ENCODE data around the gene CD24.

Gene CD24

GRCh38 chr6:106966671-106967640, 7.6 kb downstream of the CD24 start:
- no peak for TF ChIP-seq ZFP3 (CRISPR knock-in tag; IDR thresholded peaks at IDR 0.05)
- TF ChIP-seq ESRRG (CRISPR knock-in tag; IDR thresholded peaks at IDR 0.05) = no peak
- no peak for TF ChIP-seq OSR1 (CRISPR knock-in tag; IDR thresholded peaks at IDR 0.05)
- no peak for TF ChIP-seq ARNTL (CRISPR knock-in tag; IDR thresholded peaks at IDR 0.05; ENCODE audit: borderline replicate concordance, low read depth)
- no peak for TF ChIP-seq ZNF8 (CRISPR knock-in tag; IDR thresholded peaks at IDR 0.05)
- no peak for TF ChIP-seq TOX (CRISPR knock-in tag; IDR thresholded peaks at IDR 0.05; ENCODE audit: borderline replicate concordance)
- TF ChIP-seq ZNF565 (CRISPR knock-in tag; conservative IDR thresholded peaks at IDR 0.05; ENCODE audit: low read depth) = no peak
- TF ChIP-seq BACH2 (CRISPR knock-in tag; IDR thresholded peaks at IDR 0.05; ENCODE audit: borderline replicate concordance) = no peak
- no peak for TF ChIP-seq PPARA (CRISPR knock-in tag; IDR thresholded peaks at IDR 0.05; ENCODE audit: borderline replicate concordance)
- no peak for TF ChIP-seq PATZ1 (CRISPR knock-in tag; IDR thresholded peaks at IDR 0.05; ENCODE audit: borderline replicate concordance)
- TF ChIP-seq SNAI2 (CRISPR knock-in tag; IDR thresholded peaks at IDR 0.05) = no peak
- no peak for TF ChIP-seq RARB (CRISPR knock-in tag; IDR thresholded peaks at IDR 0.05)
- TF ChIP-seq ISL1 (CRISPR knock-in tag; IDR thresholded peaks at IDR 0.05) = no peak
- TF ChIP-seq ZFP30 (CRISPR knock-in tag; IDR thresholded peaks at IDR 0.05) = no peak
- no peak for ATAC-seq

- no peak for ATAC-seq
- TF ChIP-seq BACH2 (CRISPR knock-in tag; IDR thresholded peaks at IDR 0.05; ENCODE audit: borderline replicate concordance) (no peak), ZC3H10 (CRISPR knock-in tag; IDR thresholded peaks at IDR 0.05) (no peak), ESRRG (CRISPR knock-in tag; IDR thresholded peaks at IDR 0.05) (no peak), PPARA (CRISPR knock-in tag; IDR thresholded peaks at IDR 0.05; ENCODE audit: borderline replicate concordance) (no peak), RARB (CRISPR knock-in tag; IDR thresholded peaks at IDR 0.05) (no peak), PATZ1 (CRISPR knock-in tag; IDR thresholded peaks at IDR 0.05; ENCODE audit: borderline replicate concordance) (no peak), POU6F1 (CRISPR knock-in tag; IDR thresholded peaks at IDR 0.05; ENCODE audit: borderline replicate concordance, low read depth) (no peak), ZNF565 (CRISPR knock-in tag; conservative IDR thresholded peaks at IDR 0.05; ENCODE audit: low read depth) (no peak), ISL1 (CRISPR knock-in tag; IDR thresholded peaks at IDR 0.05) (no peak), ZFP30 (CRISPR knock-in tag; IDR thresholded peaks at IDR 0.05) (no peak), OSR1 (CRISPR knock-in tag; IDR thresholded peaks at IDR 0.05) (no peak), TCF4 (CRISPR knock-in tag; IDR thresholded peaks at IDR 0.05; ENCODE audit: borderline replicate concordance) (no peak), CREB5 (CRISPR knock-in tag; IDR thresholded peaks at IDR 0.05; ENCODE audit: low read depth) (no peak), CSDC2 (CRISPR knock-in tag; IDR thresholded peaks at IDR 0.05) (no peak), ZFP3 (CRISPR knock-in tag; IDR thresholded peaks at IDR 0.05) (no peak)
Measured at GRCh38 chr6:106966229-106966628, 8.3 kb downstream of the CD24 start.

- no peak for TF ChIP-seq OSR1 (CRISPR knock-in tag; IDR thresholded peaks at IDR 0.05)
- TF ChIP-seq PPARA (CRISPR knock-in tag; IDR thresholded peaks at IDR 0.05; ENCODE audit: borderline replicate concordance) = no peak
- no peak for TF ChIP-seq ZFP30 (CRISPR knock-in tag; IDR thresholded peaks at IDR 0.05)
- TF ChIP-seq TOX (CRISPR knock-in tag; IDR thresholded peaks at IDR 0.05; ENCODE audit: borderline replicate concordance) = no peak
- TF ChIP-seq ESRRG (CRISPR knock-in tag; IDR thresholded peaks at IDR 0.05) = no peak
- TF ChIP-seq ARNTL (CRISPR knock-in tag; IDR thresholded peaks at IDR 0.05; ENCODE audit: borderline replicate concordance, low read depth) = no peak
- TF ChIP-seq ZFP3 (CRISPR knock-in tag; IDR thresholded peaks at IDR 0.05) = no peak
- TF ChIP-seq PATZ1 (CRISPR knock-in tag; IDR thresholded peaks at IDR 0.05; ENCODE audit: borderline replicate concordance) = no peak
- no peak for TF ChIP-seq ZC3H10 (CRISPR knock-in tag; IDR thresholded peaks at IDR 0.05)
- no peak for ATAC-seq
Measured at GRCh38 chr6:106964954-106965353, 9.6 kb downstream of the CD24 start.

All from SK-N-SH treated with all-trans-retinoic acid at 6 μM for 48 hours (cell line).